GM06990 (cell line): ENCODE measurements around the gene PKNOX1.
"Not testable (repeated sequence)": the region's sequence is repeated elsewhere in the genome, so short reads cannot be mapped to it uniquely, and the experiment has no call there.

Experiments used
- DNase-seq: peaks from one replicate; pipeline ENCODE4 v3.0.0-alpha.2; 2011; ENCODE audit not compliant: insufficient read length; ENCODE audit errors: extremely low read depth
- H3K27me3 ChIP-seq: replicated peaks from 2 replicates; pipeline ENCODE4 v1.6.0; 2011; ENCODE audit warnings: low read length; ENCODE audit not compliant: control insufficient read depth, insufficient read depth
- H3K36me3 ChIP-seq: 2 replicates; pipeline ENCODE4 v1.5.1; 2011; ENCODE audit warnings: low read length; ENCODE audit not compliant: control insufficient read depth, insufficient read depth
- H3K4me3 ChIP-seq: replicated peaks from 2 replicates; pipeline ENCODE4 v1.5.1; 2011; ENCODE audit warnings: low read depth, mild to moderate bottlenecking, control low read depth, low read length

The PKNOX1 gene

DNA sequence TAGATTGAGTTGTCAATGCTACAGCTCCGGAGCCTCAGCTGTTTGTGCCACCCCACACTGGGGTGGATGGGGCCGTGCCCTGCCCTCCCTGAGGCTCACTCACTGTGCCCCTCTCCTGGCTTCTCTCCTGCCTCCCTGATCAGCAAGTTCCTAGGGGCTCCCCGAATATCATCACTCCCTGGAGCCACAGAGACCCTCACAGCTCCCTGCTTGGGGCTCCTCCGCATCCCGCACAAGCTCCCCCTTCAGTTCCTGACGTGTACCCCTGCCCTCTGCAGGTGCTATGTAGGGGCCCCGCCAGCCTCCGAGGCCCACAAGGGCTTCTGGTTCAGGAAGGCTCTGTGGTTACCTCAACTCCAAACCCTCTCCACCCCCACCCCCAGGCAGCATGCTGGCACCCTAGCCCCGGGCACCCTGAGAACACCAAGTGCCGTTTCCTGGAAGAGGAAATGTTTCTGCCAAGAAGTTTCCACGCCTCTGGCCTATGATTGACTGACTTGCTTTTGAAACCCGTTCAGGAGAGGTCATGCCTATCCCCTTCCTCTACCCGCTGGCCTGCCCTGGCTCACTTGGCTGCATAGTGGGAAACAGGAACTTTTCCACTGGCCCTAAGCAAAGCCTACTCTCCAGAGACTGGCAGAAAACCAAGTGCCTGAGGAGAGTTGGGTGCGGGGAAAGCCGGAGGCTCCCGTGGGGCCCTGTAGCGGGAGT is 71.0 kb downstream of the PKNOX1 start:
- not testable (repeated sequence) for H3K27me3 ChIP-seq, DNase-seq, H3K36me3 ChIP-seq, H3K4me3 ChIP-seq

DNA sequence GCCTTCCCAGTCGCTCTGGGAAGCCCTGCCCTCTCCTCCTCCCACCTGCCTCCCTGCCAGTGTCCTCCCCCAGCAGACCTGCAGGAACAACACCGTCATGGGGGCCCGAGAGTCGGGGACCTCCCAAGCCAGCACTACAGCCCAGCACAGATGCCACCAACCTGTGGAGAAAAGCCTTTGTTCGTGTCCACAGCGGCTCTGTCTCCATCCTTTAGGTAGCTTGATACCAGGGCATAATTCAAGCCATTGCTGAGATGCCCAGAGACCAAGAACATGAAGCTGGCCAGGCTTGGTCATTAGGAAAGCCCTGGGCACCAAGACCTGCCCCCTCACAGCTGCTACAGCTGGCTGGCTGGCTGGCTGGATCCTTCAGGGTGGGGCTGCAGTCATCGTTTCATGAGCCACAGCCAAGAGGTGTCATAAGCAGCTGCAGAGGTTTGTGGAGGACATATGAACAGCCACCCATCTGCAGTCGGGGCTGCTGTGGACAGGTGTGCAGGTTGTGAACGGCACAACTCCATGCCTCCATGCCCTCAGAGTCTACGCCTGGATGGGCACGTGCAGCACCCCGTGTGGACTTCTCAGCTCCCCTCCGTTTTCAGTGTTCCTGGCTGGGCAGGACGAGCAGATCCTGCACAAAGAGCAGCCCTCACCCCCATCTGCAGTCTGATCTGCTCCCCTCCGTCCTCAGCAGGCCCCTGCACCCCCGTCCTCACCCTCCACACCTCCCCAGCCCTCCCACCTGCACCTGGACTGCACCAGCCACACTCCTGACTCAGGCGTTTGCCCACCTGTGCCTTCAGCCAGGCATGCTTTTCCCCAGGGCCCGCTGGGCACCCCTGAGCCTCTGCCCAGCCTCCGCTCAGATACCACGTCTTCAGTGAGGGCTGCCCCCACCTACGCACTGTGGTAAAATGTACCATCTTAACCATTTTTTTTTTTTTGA is 71.8 kb downstream of the PKNOX1 start:
- DNase-seq, H3K36me3 ChIP-seq: not testable (repeated sequence)

DNA sequence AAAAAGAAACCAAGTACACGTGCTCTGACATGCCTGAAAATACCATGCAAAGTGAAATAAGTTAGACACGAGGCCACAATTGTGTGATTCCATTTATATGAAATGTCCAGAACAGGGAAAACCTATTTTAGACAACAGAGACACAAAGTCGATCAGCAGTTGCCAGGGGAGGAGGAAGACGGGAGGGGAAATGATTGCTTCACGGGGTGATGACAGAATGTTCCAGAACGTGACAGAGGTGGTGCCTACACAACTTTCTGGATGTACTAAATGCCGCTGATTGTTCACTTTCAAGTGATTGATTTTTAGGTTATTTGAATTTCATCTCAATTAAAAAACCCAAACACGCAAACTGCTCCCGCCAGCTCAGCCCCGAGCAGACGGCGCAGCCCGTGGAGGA is 78.8 kb downstream of the PKNOX1 start:
- H3K27me3 ChIP-seq, H3K36me3 ChIP-seq, H3K4me3 ChIP-seq, DNase-seq: not testable (repeated sequence)

More for the DNA sequence above, 71.8 kb downstream of the PKNOX1 start:
- not testable (repeated sequence) for H3K4me3 ChIP-seq, H3K27me3 ChIP-seq

DNA sequence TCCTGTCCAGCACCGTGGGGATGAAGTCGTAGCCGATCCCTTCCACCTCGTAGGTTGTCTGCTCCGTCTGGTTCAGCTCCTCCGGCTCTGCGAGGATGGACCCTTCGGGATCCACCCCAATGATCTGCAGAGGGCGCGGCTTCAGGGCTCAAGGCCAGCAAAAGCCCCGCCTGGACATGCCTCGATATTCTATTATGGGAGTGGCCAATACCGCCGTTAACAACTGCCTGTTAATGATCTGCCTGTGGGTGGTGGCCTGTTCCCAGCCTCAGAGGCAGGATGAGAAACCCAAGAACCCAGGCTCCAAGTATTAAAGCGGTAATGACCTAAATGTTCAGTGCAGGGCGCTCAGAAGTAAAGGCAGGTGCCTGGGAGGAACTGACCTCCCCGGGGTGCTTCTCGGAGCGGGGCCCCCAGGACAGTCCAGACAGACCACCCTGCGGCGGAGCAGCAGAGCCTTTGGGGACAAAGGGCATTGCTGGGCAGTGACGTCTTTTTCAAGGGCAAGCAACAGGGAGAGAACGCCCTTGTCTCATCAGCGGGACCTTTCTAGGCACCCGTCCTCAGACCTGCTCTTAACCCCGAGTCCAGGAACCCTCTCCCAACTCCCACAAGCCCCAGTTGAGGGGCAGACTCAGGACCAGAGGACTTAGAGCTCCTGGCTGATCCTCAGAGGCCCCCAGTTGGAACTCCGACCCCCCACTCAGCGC is 88.7 kb downstream of the PKNOX1 start:
- not testable (repeated sequence) for H3K27me3 ChIP-seq, H3K4me3 ChIP-seq, H3K36me3 ChIP-seq, DNase-seq

DNA sequence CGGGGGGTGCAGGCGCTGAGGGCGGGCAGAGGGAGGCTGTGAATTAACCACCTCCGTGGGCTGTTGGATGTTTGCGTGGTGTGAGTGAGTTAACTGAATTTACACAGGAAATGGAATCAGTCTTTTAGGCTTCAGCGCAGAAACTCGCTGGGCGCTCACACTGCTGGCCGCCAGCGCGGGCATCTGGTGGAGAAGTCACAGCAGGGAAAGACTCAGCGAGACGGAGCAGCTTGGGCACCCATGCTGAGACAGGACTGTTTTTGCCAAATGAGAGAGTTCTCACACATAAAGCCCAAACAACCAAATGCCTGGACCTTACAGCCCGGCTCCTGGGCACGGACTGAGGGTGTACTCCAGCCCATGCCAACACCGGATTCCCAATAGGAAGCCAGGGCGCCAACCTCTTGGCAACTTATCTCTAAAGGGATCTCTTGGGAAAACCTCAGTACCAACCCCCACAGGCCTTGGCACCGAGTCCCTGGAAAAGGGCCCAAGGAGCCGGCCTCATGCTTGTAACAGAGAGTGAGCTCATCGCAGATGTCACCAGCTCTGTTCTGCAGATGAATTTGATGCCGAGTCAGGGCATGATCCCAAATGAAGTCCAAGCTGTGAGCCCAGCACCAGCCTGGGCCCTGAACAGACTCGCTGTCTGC is 90.0 kb downstream of the PKNOX1 start:
- H3K36me3 ChIP-seq, H3K27me3 ChIP-seq, H3K4me3 ChIP-seq, DNase-seq: not testable (repeated sequence)

DNA sequence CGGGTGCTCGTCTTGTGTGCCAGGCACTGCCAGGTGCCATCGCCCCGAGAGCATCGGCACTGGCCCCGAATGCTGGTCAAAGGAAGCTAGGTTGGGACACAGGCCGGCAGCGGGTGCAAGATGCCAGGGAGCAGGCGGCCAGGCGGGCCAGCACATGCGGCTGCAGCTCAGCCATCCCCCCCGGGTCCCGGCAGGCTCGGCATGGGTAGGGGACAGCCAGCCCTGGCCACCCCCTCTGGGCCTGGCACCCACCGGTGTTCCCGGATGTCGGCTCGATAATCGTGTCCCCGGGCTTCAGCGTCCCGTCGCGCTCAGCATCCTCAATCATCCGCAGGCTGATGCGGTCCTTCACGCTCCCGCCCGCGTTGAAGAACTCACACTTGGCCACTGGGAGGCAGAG is 91.6 kb downstream of the PKNOX1 start:
- DNase-seq, H3K4me3 ChIP-seq, H3K27me3 ChIP-seq, H3K36me3 ChIP-seq: not testable (repeated sequence)

DNA sequence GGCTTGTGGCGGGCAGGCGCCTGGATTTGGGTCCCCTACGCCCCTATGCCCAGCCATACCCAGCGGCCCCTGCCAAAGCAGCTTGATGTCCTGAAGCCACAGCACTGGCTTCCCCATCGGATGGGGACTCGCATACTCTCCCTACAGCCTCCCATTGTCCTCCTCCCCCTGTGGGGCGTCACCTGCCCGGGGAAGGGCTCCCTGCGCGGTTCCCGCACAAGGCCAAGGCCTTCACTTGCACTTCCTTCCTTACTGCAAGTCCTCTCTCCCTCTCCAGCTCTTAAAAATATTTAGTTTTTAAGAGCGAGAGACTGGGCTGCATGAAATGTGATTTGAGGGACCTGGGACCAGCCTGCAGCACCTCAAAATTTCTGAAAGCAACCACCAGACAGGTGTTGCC is 92.3 kb downstream of the PKNOX1 start:
- H3K36me3 ChIP-seq, DNase-seq: not testable (repeated sequence)

DNA sequence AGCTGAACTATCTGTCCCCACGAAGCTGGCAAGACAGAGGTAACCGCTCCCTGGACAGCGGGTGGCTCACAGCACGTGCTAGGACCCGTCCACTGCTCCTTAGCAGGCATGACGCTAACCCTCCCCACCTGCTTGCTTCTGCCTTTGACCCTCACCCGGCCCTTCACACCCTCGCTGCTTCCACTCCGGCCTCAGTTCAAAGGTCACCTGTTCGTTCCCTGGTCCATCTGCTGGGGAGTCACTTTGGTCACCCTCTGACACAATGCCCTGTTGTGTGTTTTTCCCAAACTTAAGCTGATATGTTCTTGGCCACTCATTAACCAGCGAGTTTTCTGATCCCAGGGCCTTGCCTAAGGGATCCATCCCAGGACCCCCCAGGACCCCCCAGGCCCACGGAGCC is 93.7 kb downstream of the PKNOX1 start:
- not testable (repeated sequence) for H3K27me3 ChIP-seq, DNase-seq, H3K4me3 ChIP-seq, H3K36me3 ChIP-seq

More for the DNA sequence above, 92.3 kb downstream of the PKNOX1 start:
- H3K27me3 ChIP-seq, H3K4me3 ChIP-seq: not testable (repeated sequence)

DNA sequence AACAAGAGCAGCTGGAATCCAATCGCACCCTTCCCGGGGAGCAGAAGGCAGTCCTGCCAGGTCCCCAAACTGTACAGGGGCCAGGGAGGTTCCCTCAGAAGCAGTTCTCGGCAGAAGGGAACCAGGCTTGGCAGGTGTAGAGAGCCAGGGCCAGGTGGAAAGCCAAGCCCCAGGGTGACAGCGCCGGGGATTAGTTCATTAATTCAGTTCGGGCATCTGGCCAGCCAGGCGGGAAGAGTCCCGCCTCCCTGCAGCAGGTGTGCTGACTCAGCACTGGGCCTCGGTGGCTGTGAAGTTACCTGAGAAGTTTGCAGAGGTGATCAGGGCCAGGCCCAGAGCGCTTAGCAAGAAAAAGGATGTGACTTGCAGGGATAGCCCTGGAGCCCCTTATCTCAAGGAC is 95.3 kb downstream of the PKNOX1 start:
- not testable (repeated sequence) for H3K4me3 ChIP-seq, H3K27me3 ChIP-seq, H3K36me3 ChIP-seq, DNase-seq

DNA sequence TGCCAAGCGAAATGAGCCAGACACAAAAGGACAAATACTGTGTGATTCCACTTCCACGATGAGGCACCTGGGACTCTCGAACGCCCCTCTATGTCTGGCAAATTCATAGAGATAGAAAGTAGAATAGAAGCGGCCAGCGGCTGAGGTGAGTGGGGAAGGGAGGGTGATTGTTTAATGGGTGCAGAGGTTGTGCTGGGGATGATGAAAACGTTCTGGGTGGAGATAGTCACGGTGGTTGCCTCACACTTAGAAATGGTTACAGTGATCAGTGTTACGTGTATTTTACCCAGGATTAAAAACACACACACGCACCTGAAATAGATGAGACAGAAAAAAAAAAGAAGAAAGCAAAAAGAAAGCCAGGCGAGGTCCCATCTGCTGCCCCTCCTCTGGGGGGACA is 98.4 kb downstream of the PKNOX1 start:
- DNase-seq, H3K36me3 ChIP-seq, H3K27me3 ChIP-seq, H3K4me3 ChIP-seq: not testable (repeated sequence)

DNA sequence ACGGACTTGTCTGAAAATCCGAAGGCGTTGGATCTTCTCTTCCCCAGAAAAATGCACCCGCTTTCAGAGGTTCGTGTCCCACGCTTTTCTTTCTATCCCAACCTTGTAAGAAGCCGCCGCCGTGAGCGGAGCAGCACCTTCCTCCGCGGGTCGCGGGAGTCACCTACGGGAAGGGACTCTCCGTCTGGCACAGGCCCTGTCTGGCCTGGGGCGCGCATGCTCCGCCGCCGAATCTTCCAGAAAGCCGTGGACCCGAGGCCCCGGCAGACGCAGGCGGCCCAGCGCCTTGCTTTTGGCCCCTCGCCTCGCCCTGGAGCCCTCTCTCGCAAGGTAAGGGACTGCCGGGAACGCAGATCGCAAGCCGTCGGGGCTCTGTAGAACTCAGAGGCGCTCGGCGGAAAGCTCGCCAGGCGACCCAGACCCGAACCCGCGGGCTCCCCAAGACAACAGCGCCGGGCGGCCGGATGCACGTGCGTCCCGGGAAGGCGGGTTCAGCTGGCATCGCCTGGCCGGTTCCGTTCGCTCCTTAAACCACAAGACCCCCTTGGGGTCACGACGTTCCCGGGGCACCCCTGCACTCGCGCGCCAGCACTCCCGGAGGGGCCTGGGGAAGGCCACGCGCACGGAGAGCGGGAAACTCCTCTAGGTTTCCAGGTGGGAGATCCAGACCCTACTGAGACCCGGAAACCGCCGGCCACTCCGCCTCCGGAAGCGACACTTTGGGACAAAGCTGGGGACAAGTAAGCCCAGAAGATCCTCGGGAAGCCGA is 100.2 kb downstream of the PKNOX1 start:
- DNase-seq, H3K27me3 ChIP-seq, H3K36me3 ChIP-seq, H3K4me3 ChIP-seq: not testable (repeated sequence)

DNA sequence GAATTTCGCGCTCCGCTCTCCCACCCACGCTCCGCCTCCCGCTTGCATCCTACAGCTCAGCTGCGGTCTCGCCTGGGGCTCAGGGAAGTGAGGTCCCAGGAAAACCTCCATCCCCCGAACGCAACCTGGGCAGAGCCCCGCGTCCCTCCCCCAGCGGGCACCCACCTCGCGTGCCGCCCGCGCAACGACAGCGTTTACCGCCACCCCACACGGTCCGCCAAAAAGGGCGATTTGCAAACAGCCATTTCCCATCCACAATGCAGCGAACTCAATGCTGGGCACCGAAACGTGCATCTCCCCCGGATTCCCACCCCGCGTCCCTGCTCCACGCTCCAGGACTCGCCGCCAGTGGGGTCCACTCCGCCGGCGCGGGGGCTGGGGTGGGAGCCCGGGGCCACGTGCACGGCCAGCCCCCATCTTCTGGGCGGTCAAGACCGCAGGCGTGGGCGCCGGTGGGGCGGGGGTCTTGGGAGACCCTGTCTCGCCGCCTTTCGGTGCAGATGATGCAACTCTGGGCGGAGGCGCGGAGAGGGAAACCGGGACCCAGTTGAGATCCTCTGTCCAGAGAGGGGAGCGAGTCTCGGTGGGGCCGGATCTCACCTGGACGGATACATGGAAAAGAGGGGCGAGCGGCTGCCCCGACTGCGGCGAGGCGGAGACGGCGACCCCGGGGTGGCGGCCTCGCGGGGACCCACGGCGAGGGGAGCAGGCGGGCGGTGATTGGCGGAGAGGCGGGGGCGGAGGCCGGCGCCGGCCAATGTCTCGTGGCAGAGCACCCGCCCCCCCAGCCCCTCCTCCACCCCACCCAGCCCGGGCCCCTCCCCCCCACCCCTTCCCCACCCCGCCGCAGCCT is 101.0 kb downstream of the PKNOX1 start, which contains the start of gene CBS:
Gene CBS (minus strand): TSS at position 666 of the 853 bp plus-strand sequence. CDS start 3,642 bp downstream, outside the sequence.
- not testable (repeated sequence) for H3K27me3 ChIP-seq, DNase-seq, H3K36me3 ChIP-seq, H3K4me3 ChIP-seq
